ENCODE data around the gene TBC1D1. TPM values are rescaled to one million over a fixed set of nuclear protein-coding genes. Genes with fewer than 3 reads are reported as not detected.
A peak's percentile ranks its signal among the peaks of the same experiment; 100 is the strongest.

Gene TBC1D1
- total and polyA plus RNA-seq, 2 donors (not counting 1 experiment from before 2014, with no cell fraction given), result 39.7 to 90.0 TPM

- Histone ChIP-seq H2AFZ (ENCODE audit: low read length) (no peak overlapping the region), H3K4me3 (replicated peaks in 1 of 4; ENCODE audit: control extremely low read depth in 1 of 4, insufficient read depth in 1 of 4, low read depth in 3 of 4, low read length in 4 of 4) (no peak overlapping the region), H3K4me1 (ENCODE audit: control insufficient read depth, extremely low read depth, insufficient read depth, low read length) (peaks cover 24% of the 10 kb centered on the region), H3K9me3 (ENCODE audit: control insufficient read depth, insufficient read depth, low read depth, low read length) (no peaks in the 10 kb centered on the region), H3K9ac (ENCODE audit: insufficient read depth, low read length) (no peak overlapping the region), H4K20me1 (ENCODE audit: control insufficient read depth, extremely low read depth, insufficient read depth, low read length) (no peaks in the 10 kb centered on the region), H3K79me2 (ENCODE audit: control insufficient read depth, insufficient read depth, low read length) (no peaks in the 10 kb centered on the region), H3K27ac (ENCODE audit: insufficient read depth, low read length) (no peak overlapping the region), H3K36me3 (ENCODE audit: control insufficient read depth, insufficient read depth, low read length) (no peaks in the 10 kb centered on the region), H3K4me2 (ENCODE audit: extremely low read depth, insufficient read depth, low read length) (no peak overlapping the region), H3K27me3 (ENCODE audit: control insufficient read depth, insufficient read depth, low read length) (no peaks in the 10 kb centered on the region)
- peak in 1 of 2 donors; percentile 32 for DNase-seq (ENCODE audit: low read depth in 2 of 2)
- TF ChIP-seq CTCF (conservative IDR thresholded peaks at IDR 0.05 in 1 of 2, IDR thresholded peaks at IDR 0.05 in 1 of 2; ENCODE audit: low read depth in 1 of 2, low read length in 2 of 2) (no peak), EZH2 (IDR thresholded peaks at IDR 0.05; ENCODE audit: low read length, missing control alignments) (no peak)
Measured at GRCh38 chr4:38080061-38080974, 189.4 kb downstream of the TBC1D1 start.

GRCh38 chr4:38082021-38082420, 191.1 kb downstream of the TBC1D1 start:
- H3K4me3 ChIP-seq (replicated peaks in 1 of 4; ENCODE audit: control extremely low read depth in 1 of 4, insufficient read depth in 1 of 4, low read depth in 3 of 4, low read length in 4 of 4), result no peak overlapping the region
- DNase-seq (ENCODE audit: low read depth in 2 of 2), result no peak
- H4K20me1 ChIP-seq (ENCODE audit: control insufficient read depth, extremely low read depth, insufficient read depth, low read length), result no peaks in the 10 kb centered on the region
- TF ChIP-seq CTCF (conservative IDR thresholded peaks at IDR 0.05 in 1 of 2, IDR thresholded peaks at IDR 0.05 in 1 of 2; ENCODE audit: low read depth in 1 of 2, low read length in 2 of 2), result no peak
- no peak for TF ChIP-seq EZH2 (IDR thresholded peaks at IDR 0.05; ENCODE audit: low read length, missing control alignments)
- H3K9me3 ChIP-seq (ENCODE audit: control insufficient read depth, insufficient read depth, low read depth, low read length), result no peaks in the 10 kb centered on the region
- H3K4me2 ChIP-seq (ENCODE audit: extremely low read depth, insufficient read depth, low read length), result no peak overlapping the region
- H3K79me2 ChIP-seq (ENCODE audit: control insufficient read depth, insufficient read depth, low read length), result no peaks in the 10 kb centered on the region
- no peak overlapping the region for H2AFZ ChIP-seq (ENCODE audit: low read length)
- H3K9ac ChIP-seq (ENCODE audit: insufficient read depth, low read length), result no peak overlapping the region
- H3K4me1 ChIP-seq (ENCODE audit: control insufficient read depth, extremely low read depth, insufficient read depth, low read length), result peaks cover 22% of the 10 kb centered on the region
- H3K27ac ChIP-seq (ENCODE audit: insufficient read depth, low read length), result peak overlapping the region; percentile 57
- H3K27me3 ChIP-seq (ENCODE audit: control insufficient read depth, insufficient read depth, low read length), result no peaks in the 10 kb centered on the region
- H3K36me3 ChIP-seq (ENCODE audit: control insufficient read depth, insufficient read depth, low read length), result no peaks in the 10 kb centered on the region

GRCh38 chr4:38082424-38083385, 191.8 kb downstream of the TBC1D1 start:
- Histone ChIP-seq H3K36me3 (ENCODE audit: control insufficient read depth, insufficient read depth, low read length) (no peaks in the 10 kb centered on the region), H3K4me3 (replicated peaks in 1 of 4; ENCODE audit: control extremely low read depth in 1 of 4, insufficient read depth in 1 of 4, low read depth in 3 of 4, low read length in 4 of 4) (no peak overlapping the region), H3K4me1 (ENCODE audit: control insufficient read depth, extremely low read depth, insufficient read depth, low read length) (peaks cover 22% of the 10 kb centered on the region), H3K4me2 (ENCODE audit: extremely low read depth, insufficient read depth, low read length) (no peak overlapping the region), H2AFZ (ENCODE audit: low read length) (no peak overlapping the region), H3K9me3 (ENCODE audit: control insufficient read depth, insufficient read depth, low read depth, low read length) (no peaks in the 10 kb centered on the region), H3K9ac (ENCODE audit: insufficient read depth, low read length) (no peak overlapping the region), H3K27ac (ENCODE audit: insufficient read depth, low read length) (peak overlapping the region; percentile 60), H4K20me1 (ENCODE audit: control insufficient read depth, extremely low read depth, insufficient read depth, low read length) (no peaks in the 10 kb centered on the region), H3K79me2 (ENCODE audit: control insufficient read depth, insufficient read depth, low read length) (no peaks in the 10 kb centered on the region), H3K27me3 (ENCODE audit: control insufficient read depth, insufficient read depth, low read length) (no peaks in the 10 kb centered on the region)
- DNase-seq (ENCODE audit: low read depth in 2 of 2), result peak; percentile 89 to 93
- no peak for TF ChIP-seq EZH2 (IDR thresholded peaks at IDR 0.05; ENCODE audit: low read length, missing control alignments)
- no peak for TF ChIP-seq CTCF (conservative IDR thresholded peaks at IDR 0.05 in 1 of 2, IDR thresholded peaks at IDR 0.05 in 1 of 2; ENCODE audit: low read depth in 1 of 2, low read length in 2 of 2)
